H1 (cell line): Measurements from ENCODE around the gene RASSF9. TPM values are rescaled to one million over a fixed set of nuclear protein-coding genes. Genes with fewer than 3 reads are reported as not detected.

ENCODE experiments used
- EGR1 ChIP-seq: IDR thresholded peaks from 2 replicates; pipeline ENCODE4 v1.6.1; 2011; ENCODE audit warnings: low read depth, low read length, borderline replicate concordance
- HDAC2 ChIP-seq, 2 experiments: fragments of 300-600 bp in 1 of 2; sonication (generic) in 1 of 2; IDR thresholded peaks; 2 replicates each; pipeline ENCODE4 v1.6.1; 2011 to 2012; ENCODE audit warnings: low read depth in 2 of 2, low read length in 2 of 2, mild to moderate bottlenecking in 2 of 2, moderate library complexity in 2 of 2, borderline replicate concordance in 1 of 2, inconsistent platforms in 1 of 2
- SP4 ChIP-seq: IDR thresholded peaks from 2 replicates; pipeline ENCODE4 v1.6.1; 2012; ENCODE audit warnings: low read length, inconsistent platforms
- polyA plus RNA-seq, 7 experiments: library from polyadenylated mRNA; depleted of rRNA in 3 of 7; stranded (reverse) in 5 of 7; unstranded in 2 of 7; fragments of >200 nt in 5 of 7; fragments of 200-250 nt in 2 of 7; gene quantifications; 1 replicate in 5 of 7; 2 replicates in 1 of 7; 4 replicates in 1 of 7; pipeline versions ENCODE4 v1.2.1 to v1.2.3, GENCODE V29; 2011 to 2013; ENCODE audit warnings: missing spikeins in 2 of 7, mixed read lengths in 2 of 7
- total RNA-seq: library from RNA; stranded (reverse); fragmentation: NEBNext Ultra II Directional; extraction: Animal tissue kit (Norgen Biotek cat#: 25700); gene quantifications from 2 replicates; pipeline ENCODE4 v1.2.1, GENCODE V29; 2021

Gene RASSF9
- total and polyA plus RNA-seq, 2 of the 8 experiments (the other 6 are each of a cell fraction or from before 2014, with no cell fraction given): 0.06 to 0.39 TPM

DNA sequence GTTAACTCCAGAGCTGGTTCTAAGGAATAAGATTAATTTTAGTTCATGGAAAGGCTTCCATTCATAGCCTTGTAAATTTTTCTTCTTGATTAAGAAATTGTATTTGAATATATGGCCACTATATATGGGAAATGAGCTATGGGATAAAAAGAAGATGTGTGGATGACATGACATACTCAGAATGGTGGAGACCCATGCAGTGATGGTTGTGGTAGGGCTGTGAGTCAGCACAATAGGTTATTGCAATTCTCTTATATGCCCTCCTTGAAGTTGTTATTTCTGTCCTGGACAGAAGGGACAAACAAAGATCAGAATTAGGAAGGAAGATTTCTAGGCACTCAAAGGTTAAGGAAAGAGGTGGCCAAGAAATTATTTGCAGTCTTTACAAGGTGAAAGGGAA lies 21.5 kb downstream of the RASSF9 start (continued):
- TF ChIP-seq SP4 (no peak), EGR1 (no peak), HDAC2 (IDR thresholded peaks at IDR 0.05; ENCODE audit: borderline replicate concordance in 1 of 2, low read depth in 2 of 2, low read length in 2 of 2) (no peak)
